HEK293T (cell line): ENCODE results near the gene KIF17.

Source experiments
- ARNT ChIP-seq: fragments of 450-650 bp; IDR thresholded peaks from 2 replicates; pipeline ENCODE4 v1.6.1; 2017; ENCODE audit warnings: mild to moderate bottlenecking
- BHLHE40 ChIP-seq: fragments of 450-650 bp; IDR thresholded peaks from 2 replicates; pipeline ENCODE4 v1.6.1; 2016; ENCODE audit warnings: mild to moderate bottlenecking, moderate library complexity, borderline replicate concordance
- CTBP1 ChIP-seq: fragments of 450-650 bp; IDR thresholded peaks from 2 replicates; pipeline ENCODE4 v1.6.1; 2016; ENCODE audit warnings: borderline replicate concordance
- ELF4 ChIP-seq: fragments of 450-650 bp; IDR thresholded peaks from 2 replicates; pipeline ENCODE4 v1.6.1; 2017; ENCODE audit warnings: antibody characterized with exemption
- FOXK2 ChIP-seq: fragments of 450-650 bp; IDR thresholded peaks from 2 replicates; pipeline ENCODE4 v1.6.1; 2016; ENCODE audit warnings: mild to moderate bottlenecking
- FOXM1 ChIP-seq: fragments of 450-650 bp; IDR thresholded peaks from 2 replicates; pipeline ENCODE4 v1.6.1; 2017; ENCODE audit warnings: mild to moderate bottlenecking, borderline replicate concordance
- HDGF ChIP-seq: fragments of 450-650 bp; IDR thresholded peaks from 2 replicates; pipeline ENCODE4 v1.6.1; 2017; ENCODE audit warnings: antibody characterized with exemption, borderline replicate concordance
- L3MBTL2 ChIP-seq: fragments of 450-650 bp; conservative IDR thresholded peaks from 2 replicates; pipeline ENCODE4 v1.6.1; 2016; ENCODE audit warnings: mild to moderate bottlenecking
- LEF1 ChIP-seq: fragments of 450-650 bp; IDR thresholded peaks from 2 replicates; pipeline ENCODE4 v1.6.1; 2017; ENCODE audit warnings: mild to moderate bottlenecking, borderline replicate concordance
- SP1 ChIP-seq: fragments of 450-650 bp; IDR thresholded peaks from 2 replicates; pipeline ENCODE4 v1.6.1; 2017
- SUZ12 ChIP-seq: fragments of 450-650 bp; IDR thresholded peaks from 2 replicates; pipeline ENCODE4 v1.6.1; 2016; ENCODE audit warnings: mild to moderate bottlenecking
- TF ChIP-seq, protein P1 (sequence below): fragments of 450-650 bp; IDR thresholded peaks from 2 replicates; pipeline ENCODE4 v1.6.1; 2016

DNA sequence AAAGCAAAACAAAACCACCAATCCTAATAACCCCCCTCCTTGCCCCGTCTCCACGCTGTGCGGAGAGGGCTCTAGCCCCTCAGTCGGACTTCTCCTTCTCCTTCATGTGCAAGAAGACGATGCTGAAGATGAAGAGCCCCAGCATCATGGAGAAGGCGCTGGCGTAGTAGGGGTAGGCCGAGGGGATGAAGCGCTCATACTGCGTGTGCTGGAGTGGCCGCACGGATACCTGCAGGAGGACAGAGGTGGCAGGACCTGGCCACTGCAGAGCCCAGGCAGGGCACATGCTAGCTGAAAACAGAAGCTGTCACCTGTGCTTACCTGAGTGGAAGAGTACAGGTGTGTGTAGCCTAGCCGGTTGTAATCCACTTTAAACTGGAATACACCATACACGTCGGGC, 65.5 kb downstream of the KIF17 start:
- TF ChIP-seq, protein P1, sequence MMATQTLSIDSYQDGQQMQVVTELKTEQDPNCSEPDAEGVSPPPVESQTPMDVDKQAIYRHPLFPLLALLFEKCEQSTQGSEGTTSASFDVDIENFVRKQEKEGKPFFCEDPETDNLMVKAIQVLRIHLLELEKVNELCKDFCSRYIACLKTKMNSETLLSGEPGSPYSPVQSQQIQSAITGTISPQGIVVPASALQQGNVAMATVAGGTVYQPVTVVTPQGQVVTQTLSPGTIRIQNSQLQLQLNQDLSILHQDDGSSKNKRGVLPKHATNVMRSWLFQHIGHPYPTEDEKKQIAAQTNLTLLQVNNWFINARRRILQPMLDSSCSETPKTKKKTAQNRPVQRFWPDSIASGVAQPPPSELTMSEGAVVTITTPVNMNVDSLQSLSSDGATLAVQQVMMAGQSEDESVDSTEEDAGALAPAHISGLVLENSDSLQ = no peak
- TF ChIP-seq LEF1 (no peak), FOXK2 (no peak), SP1 (no peak), FOXM1 (no peak), L3MBTL2 (no peak), BHLHE40 (no peak), SUZ12 (no peak), HDGF (no peak), ARNT (no peak), CTBP1 (no peak), ELF4 (no peak)
